SJCRH30 (cell line): ENCODE measurements around the gene MINDY3. TPM values are rescaled to one million over a fixed set of nuclear protein-coding genes. Genes with fewer than 3 reads are reported as not detected.

Experiments used
- DNase-seq, 2 experiments: peaks; one replicate each; pipeline ENCODE4 v3.0.0-alpha.2; 2015 to 2020
- H3K27ac ChIP-seq: fragments of 250-450 bp; sonication (Bioruptor Pico); 2 replicates; pipeline ENCODE4 v1.5.1; 2020; ENCODE audit warnings: mild to moderate bottlenecking, moderate library complexity
- H3K27me3 ChIP-seq: fragments of 250-450 bp; sonication (Bioruptor Pico); 2 replicates; pipeline ENCODE4 v1.5.1; 2020; ENCODE audit warnings: mild to moderate bottlenecking, moderate library complexity
- H3K36me3 ChIP-seq: fragments of 250-450 bp; sonication (Bioruptor Pico); 2 replicates; pipeline ENCODE4 v1.5.1; 2020; ENCODE audit warnings: mild to moderate bottlenecking, moderate library complexity
- H3K4me1 ChIP-seq: fragments of 250-450 bp; sonication (Bioruptor Pico); 2 replicates; pipeline ENCODE4 v1.5.1; 2020; ENCODE audit warnings: mild to moderate bottlenecking, moderate library complexity
- H3K4me3 ChIP-seq: fragments of 250-450 bp; sonication (Bioruptor Pico); 2 replicates; pipeline ENCODE4 v1.5.1; 2020; ENCODE audit warnings: mild to moderate bottlenecking, moderate library complexity
- H3K9me3 ChIP-seq: fragments of 250-450 bp; sonication (Bioruptor Pico); replicated peaks from 2 replicates; pipeline ENCODE4 v1.5.1; 2020; ENCODE audit warnings: mild to moderate bottlenecking, moderate library complexity
- total RNA-seq: library from RNA; depleted of rRNA; stranded (reverse); fragments of >200 nt; shearing (Covaris generic); gene quantifications from 2 replicates; pipeline ENCODE4 v1.2.3, GENCODE V29; 2014; rRNA removed

MINDY3 gene
- total RNA-seq, 1 experiment from 2014 or later: 18.4 TPM

GRCh38 chr10:15735763-15736162, 124.5 kb downstream of the MINDY3 start:
- Histone ChIP-seq H3K4me1 (no peaks in the 10 kb centered on the region), H3K4me3 (peak overlapping the region; percentile 30), H3K27me3 (no peaks in the 10 kb centered on the region), H3K27ac (no peak overlapping the region), H3K36me3 (no peaks in the 10 kb centered on the region), H3K9me3 (no peaks in the 10 kb centered on the region)
- peak; percentile 18 to 48 for DNase-seq

DNA sequence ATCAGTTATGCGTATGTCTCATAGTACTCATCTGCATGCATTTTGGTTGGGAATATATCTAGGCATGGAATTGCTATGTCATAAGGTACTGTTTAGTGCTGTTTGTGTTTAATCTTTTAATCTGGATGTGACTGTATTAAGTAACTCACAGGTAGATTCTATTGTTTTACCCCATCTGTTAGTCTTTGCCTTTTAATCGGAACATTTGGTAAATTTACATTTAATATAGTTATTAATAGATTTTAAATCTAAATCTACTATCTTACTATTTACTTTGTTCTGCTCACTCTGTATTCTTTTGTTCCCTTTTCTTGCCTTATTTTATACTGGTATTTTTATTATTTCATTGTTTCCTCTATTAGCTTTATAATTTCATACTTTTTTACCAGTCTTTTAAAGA, 130.0 kb downstream of the MINDY3 start:
- no peaks in the 10 kb centered on the region for H3K9me3 ChIP-seq

DNA sequence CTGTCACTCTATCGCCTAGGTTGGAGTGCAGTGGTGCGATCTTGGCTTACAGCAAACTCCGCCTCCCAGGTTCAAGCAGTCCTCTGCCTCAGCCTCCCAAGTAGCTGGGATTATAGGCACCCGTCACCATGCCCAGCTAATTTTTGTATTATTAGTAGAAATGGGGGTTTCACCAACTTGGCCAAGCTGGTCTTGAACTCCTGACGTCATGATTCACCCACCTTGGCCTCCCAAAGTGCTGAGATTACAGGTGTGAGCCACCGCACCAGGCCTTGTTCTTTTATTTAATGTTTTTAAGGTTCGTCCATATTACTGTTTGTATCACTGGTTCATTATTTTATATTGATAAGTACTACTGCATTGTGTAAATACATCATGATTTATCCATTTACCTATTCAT, 130.4 kb downstream of the MINDY3 start:
- Histone ChIP-seq H3K4me1 (no peaks in the 10 kb centered on the region), H3K27ac (no peak overlapping the region), H3K4me3 (no peak overlapping the region), H3K9me3 (no peaks in the 10 kb centered on the region), H3K36me3 (no peaks in the 10 kb centered on the region), H3K27me3 (peaks cover 4% of the 10 kb centered on the region)
- DNase-seq: no peak

More for the DNA sequence above, 130.0 kb downstream of the MINDY3 start:
- peaks cover 4% of the 10 kb centered on the region for H3K27me3 ChIP-seq
- no peaks in the 10 kb centered on the region for H3K4me1 ChIP-seq
- no peak overlapping the region for H3K27ac ChIP-seq
- no peaks in the 10 kb centered on the region for H3K36me3 ChIP-seq
- DNase-seq: no peak
- H3K4me3 ChIP-seq: no peak overlapping the region

Other genes starting within 250 kb of the MINDY3 start
- gene ITGA8, start 140.6 kb downstream of the MINDY3 start, total RNA-seq: not detected in 2 replicates